Suprapubic skin (tissue), 4 donors: ENCODE data around the gene PSENEN.

ENCODE experiments used
- EP300 ChIP-seq: sonication (generic); formaldehyde crosslinking; IDR thresholded peaks from one replicate; pipeline ENCODE4 v1.6.1; 2017; ENCODE audit warnings: antibody characterized with exemption
- POLR2AphosphoS5 ChIP-seq, 3 donors: sonication (generic); formaldehyde crosslinking; IDR thresholded peaks; one replicate each; pipeline ENCODE4 v1.6.1; 2017; ENCODE audit warnings: antibody characterized with exemption in 3 of 3
- TF ChIP-seq, protein P1 (sequence below), 2 donors: fragments of 200-600 bp in 1 of 2; fragments of 450-650 bp in 1 of 2; sonication (generic) in 1 of 2; IDR thresholded peaks; one replicate each; pipeline ENCODE4 v1.5.1; 2016 to 2019; ENCODE audit warnings: antibody characterized with exemption in 2 of 2, mild to moderate bottlenecking in 1 of 2, moderate library complexity in 1 of 2

DNA sequence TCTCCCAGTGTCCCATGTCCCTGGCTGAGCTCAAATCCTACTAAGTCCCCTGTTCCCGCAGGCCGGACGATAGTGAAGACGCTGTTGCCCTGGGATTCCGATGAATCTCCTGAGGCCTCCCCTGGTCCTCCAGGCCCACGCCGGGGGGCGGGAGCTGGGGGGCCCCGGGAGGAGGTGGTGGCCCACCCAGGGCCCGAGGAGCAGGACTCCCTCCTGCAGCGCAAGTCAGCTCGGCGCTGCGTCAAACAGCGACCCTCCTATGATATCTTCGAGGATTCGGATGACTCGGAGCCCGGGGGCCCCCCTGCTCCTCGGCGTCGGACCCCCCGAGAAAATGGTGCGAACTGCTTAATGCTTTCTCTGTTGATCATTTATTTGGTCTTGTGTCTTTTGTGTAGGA lies 21.8 kb upstream of the PSENEN start:
- TF ChIP-seq EP300 (no peak), POLR2AphosphoS5 (IDR thresholded peaks at IDR 0.05) (no peak)
- TF ChIP-seq, protein P1, sequence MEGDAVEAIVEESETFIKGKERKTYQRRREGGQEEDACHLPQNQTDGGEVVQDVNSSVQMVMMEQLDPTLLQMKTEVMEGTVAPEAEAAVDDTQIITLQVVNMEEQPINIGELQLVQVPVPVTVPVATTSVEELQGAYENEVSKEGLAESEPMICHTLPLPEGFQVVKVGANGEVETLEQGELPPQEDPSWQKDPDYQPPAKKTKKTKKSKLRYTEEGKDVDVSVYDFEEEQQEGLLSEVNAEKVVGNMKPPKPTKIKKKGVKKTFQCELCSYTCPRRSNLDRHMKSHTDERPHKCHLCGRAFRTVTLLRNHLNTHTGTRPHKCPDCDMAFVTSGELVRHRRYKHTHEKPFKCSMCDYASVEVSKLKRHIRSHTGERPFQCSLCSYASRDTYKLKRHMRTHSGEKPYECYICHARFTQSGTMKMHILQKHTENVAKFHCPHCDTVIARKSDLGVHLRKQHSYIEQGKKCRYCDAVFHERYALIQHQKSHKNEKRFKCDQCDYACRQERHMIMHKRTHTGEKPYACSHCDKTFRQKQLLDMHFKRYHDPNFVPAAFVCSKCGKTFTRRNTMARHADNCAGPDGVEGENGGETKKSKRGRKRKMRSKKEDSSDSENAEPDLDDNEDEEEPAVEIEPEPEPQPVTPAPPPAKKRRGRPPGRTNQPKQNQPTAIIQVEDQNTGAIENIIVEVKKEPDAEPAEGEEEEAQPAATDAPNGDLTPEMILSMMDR (IDR thresholded peaks at IDR 0.05), result no peak
